HG03025 (cell line): ENCODE results near the gene PHACTR3.

Source experiments
- ATAC-seq: cut with Tn5 transposase; IDR thresholded peaks from one replicate; pipeline ENCODE4 v1.9.1; 2021; ENCODE audit warnings: mild to moderate bottlenecking, moderate library complexity; ENCODE audit not compliant: unreplicated experiment, low FRiP score

Gene PHACTR3

DNA sequence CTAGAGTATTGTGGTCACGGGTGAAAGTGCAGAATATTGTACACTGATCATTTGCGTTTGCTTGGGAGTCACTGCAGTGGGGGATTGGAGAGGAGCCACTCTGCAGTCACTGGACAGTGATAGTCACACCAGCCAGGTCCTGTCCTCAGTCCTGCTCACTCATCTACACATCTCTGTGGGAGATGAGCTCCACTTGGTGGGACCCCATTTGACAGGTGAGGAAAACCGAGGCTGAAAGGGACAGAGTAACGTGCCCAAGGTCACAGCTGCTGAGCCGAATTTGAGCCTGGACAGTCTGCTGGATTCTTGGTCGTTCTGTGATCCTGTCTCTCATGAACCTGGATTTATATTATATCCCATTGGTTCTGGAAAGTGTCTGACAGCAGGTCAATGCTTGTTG, 17.7 kb upstream of the PHACTR3 start:
- ATAC-seq: no peak

DNA sequence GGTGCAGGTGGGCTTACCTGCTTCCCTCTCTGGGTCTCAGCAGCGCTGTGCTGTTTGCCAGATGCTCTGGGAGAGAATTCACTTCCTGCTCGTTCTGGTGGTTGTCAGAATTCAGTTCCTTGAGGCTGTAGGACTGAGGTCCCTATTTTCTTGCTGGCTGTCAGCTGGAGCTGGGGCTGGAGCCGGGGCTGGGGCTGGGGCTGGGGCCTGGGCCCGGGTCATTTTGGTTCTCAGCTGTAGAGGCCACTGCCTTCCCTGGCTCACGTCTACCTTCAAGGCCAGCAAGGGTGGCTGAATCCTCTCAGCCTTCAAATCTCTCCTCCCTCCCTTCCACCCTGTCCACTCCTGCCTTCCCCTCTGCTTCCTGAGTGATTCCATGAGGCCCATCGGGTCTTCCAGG, 16.8 kb upstream of the PHACTR3 start:
- ATAC-seq: no peak

DNA sequence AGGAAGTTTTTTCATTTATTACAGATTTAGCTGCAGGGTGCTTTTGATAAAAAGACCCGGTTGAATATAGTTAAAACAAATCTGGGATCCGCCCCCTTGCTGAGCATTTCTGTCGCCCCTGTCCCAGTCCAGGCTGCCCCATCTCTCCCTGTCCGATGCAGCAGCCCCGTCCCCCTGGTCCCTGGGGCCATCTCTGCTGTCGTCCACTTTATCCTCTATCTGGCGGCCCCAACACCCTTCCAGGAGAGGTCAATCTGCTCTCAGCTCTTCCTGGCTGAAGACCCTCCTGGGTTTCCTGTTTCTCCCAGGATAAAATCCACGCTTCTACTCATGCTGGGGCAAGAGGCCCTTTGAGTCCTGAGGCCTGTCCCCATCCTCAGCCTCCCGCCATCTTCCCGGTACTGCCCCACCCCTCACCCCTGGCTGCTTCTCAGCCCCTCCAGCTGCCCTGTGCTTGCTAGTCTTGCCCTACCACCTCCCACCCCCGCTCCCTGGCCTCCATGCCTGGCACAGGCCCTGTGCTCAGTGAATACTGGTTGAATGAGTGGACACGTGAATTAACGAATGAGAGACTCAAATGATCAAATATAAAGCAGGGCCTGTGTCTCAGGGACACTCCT, 16.0 kb upstream of the PHACTR3 start:
- ATAC-seq: no peak

DNA sequence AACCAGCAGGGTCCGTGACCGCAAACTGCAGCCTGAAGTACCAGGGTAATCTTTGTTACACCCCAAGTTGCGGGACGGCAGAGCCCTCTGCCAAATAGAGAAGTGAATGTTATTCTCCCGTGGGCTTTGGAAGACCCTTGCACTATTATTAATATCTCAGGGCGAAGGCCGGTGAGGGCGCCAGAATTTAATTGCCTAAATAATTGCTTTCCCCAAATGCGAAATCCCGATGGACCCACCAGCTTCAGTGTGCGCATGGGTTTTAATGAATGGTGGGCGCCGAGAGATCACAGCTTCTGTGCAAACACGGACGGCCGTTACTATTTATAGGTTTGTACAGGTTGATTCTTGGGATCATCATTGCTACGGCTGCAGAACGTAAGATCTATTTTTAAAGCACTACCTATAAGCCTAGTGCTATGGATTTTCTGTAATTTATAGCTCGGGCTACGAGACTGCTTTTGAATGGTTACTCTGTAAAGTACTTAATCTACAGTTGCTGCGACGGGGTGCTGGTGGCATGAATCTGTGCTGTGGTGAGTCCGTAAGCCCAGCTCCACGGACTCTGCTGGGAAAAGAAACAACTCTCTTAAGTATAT, 15.2 kb upstream of the PHACTR3 start:
- ATAC-seq: no peak

GRCh38 chr20:59591061-59591460, 13.3 kb upstream of the PHACTR3 start:
- no peak for ATAC-seq

GRCh38 chr20:59596690-59597089, 7.7 kb upstream of the PHACTR3 start:
- ATAC-seq: no peak

GRCh38 chr20:59597240-59597639, 7.1 kb upstream of the PHACTR3 start:
- ATAC-seq: no peak

- ATAC-seq: no peak
These were observed 5.6 kb upstream of the PHACTR3 start for GRCh38 chr20:59598625-59599310.

- no peak for ATAC-seq
These were observed 4.4 kb upstream of the PHACTR3 start for GRCh38 chr20:59599941-59600340.

GRCh38 chr20:59600472-59600871, 3.9 kb upstream of the PHACTR3 start:
- no peak for ATAC-seq

DNA sequence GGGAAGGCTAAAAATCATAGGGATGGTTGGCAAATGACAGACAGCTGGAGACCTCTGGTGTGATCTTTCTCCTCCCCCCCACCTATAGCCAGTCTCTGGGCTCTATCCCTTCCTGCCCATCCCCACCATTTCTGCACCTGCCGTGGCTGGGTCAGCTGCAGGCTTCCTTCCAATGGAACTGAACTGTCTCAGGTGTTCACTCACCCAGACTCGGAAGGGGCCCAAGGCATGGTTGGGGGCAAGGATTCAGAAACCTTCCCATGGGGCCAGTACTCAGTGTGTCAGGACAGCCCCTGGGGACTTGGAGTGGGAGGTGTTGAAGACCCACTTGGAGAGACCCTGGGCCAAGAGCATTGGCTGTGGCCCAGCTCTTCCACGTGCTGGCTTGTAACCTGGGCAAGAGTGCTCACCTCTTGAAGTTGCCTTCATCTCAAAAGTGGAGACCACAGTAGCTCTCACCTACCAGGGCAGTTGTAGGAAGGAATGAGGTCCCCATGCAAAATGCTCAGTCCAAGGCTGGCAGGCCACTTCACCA, 1.7 kb upstream of the PHACTR3 start:
- ATAC-seq: no peak

DNA sequence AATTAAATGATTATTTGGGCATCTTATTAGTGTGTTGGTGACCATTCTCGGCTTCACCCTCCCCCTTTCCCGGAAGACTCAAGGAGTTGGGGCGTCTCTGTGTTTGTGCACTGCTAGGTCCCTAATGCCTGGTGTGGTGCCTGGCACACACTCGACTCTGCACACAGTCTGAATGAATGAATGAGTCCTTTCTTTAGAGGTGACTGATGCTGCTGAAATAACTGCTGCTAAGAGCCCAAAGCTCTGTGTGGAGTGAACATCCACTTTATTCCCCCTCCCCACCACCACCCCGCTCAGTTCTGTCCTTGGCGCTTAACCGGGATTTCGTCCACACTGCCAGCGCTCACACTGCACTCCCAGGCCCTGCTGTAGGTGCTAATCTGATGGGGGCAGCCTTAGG, 1.2 kb upstream of the PHACTR3 start:
- ATAC-seq: no peak

DNA sequence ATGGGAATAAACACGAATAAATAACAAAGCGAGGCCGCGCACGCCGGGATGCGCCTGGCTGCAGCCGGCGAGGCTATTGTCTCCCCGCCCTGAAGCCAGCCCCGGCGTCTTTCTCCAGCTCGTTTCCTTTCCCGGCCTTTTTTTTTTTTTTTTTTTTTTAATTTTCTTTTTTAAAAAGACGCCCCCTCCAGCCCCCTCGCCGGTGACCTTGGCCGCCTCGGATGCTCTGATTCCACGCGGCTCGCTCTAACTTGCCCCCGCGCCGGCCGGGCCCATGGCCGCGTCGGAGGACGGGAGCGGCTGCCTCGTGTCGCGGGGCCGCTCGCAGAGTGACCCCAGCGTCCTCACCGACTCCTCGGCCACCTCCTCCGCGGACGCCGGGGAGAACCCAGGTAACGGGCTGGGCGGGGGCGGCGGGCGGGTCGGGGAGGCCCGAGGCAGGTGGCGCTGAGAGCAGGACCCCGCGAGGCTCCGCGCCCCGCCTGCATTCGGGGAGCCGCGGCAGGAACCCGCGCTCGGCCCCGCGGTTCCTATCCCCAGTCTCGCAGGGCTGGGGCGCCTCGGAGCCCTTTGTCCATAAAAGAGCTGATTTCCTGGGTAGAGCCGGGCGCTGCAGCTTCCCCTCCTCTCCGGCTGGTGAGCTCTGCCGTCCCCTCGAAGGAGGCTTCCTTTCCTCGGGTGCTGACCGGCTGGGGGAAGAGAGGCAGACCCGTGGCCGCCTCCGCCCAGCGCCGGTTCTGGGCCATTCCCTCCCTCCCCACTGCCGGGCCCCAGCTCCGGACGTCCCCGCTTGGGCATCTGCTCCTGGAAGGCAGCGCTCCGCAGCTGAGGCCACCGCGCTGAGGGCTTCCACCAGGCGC, 631 bp downstream of the PHACTR3 start:
- no peak for ATAC-seq

GRCh38 chr20:59605601-59606364, 1.4 kb downstream of the PHACTR3 start:
- ATAC-seq: no peak

GRCh38 chr20:59606566-59606965, 2.2 kb downstream of the PHACTR3 start:
- no peak for ATAC-seq

DNA sequence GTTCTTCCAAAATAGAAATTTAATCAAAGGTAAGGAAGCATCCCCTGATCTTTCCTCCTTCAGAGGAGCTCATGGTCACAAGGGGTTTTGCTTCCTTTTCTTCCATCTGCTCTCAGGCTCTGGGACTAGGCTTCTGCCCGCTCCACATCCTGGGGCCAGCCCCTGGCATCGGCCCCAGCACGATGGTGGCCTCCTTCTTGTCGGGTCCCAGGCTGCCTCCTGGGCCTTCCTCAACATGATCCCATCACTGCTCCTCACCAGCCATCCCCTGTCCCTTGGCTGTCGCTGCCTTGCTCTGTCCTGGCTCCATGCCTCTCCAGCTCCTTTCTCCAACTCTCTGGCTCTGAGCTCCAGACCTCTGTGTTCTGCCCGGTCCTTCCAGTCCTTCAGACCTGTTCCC, 4.1 kb downstream of the PHACTR3 start:
- no peak for ATAC-seq

- ATAC-seq: no peak
These were observed 4.5 kb downstream of the PHACTR3 start for GRCh38 chr20:59608871-59609270.

GRCh38 chr20:59611286-59611685, 6.9 kb downstream of the PHACTR3 start:
- ATAC-seq: no peak

DNA sequence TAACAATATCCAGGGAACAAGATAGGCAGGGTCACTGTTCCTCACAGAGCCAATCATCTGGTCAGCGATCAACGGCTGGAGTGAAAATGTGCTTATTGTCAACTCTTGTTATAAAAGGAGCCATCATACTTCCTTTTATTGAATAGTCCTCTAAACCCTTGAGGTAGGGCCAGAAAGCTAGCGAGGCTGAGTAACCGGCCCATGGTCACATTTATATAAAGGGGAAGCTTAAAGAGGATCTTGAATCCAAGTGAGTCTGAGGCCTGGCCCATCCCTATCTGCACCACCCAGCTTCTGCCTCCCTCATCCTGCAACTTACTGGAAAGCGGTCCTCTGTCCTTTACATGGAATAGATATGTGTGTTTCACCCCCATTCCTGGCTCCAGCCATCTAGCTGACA, 9.5 kb downstream of the PHACTR3 start:
- ATAC-seq: no peak

DNA sequence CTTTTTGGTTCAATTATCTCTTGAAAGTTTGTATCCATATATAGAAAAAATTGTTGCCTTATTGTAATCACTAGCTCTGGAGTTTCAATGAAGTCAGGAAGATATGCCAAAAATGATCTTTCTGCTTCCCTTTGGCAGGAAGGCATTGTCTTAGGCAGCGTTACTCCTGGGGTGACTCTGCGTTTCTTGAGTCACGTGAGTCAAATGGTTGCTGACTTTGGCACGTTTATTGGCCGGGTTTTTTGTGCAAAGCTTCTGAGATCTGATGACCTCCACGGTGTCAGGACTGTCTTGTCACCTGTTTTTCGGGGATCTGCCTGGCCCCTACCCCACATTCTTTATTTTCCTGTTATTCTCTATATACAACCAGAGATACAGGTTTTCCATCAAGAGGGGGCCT, 10.4 kb downstream of the PHACTR3 start:
- no peak for ATAC-seq
